Endothelial cell (in vitro differentiated cells): Measurements from ENCODE around the gene CRYBB2. TPM values are rescaled to one million over a fixed set of nuclear protein-coding genes. Genes with fewer than 3 reads are reported as not detected.

Source experiments
- DNase-seq: peaks from one replicate; pipeline ENCODE4 v3.0.0; 2021; ENCODE audit warnings: low spot score
- H3K27ac Mint-ChIP-seq: one replicate; pipeline ENCODE4 v1.8.0; 2021; ENCODE audit warnings: mixed read lengths, inconsistent platforms; ENCODE audit not compliant: unreplicated experiment
- H3K27me3 Mint-ChIP-seq: one replicate; pipeline ENCODE4 v1.8.0; 2021; ENCODE audit warnings: mild to moderate bottlenecking, moderate library complexity, mixed read lengths, inconsistent platforms; ENCODE audit not compliant: unreplicated experiment
- H3K36me3 Mint-ChIP-seq: one replicate; pipeline ENCODE4 v1.8.0; 2021; ENCODE audit warnings: mild to moderate bottlenecking, low read depth, mixed read lengths, inconsistent platforms; ENCODE audit not compliant: unreplicated experiment
- H3K4me1 Mint-ChIP-seq: one replicate; pipeline ENCODE4 v1.8.0; 2021; ENCODE audit warnings: mild to moderate bottlenecking, mixed read lengths, inconsistent platforms; ENCODE audit not compliant: unreplicated experiment
- H3K4me3 Mint-ChIP-seq: one replicate; pipeline ENCODE4 v1.8.0; 2021; ENCODE audit warnings: mild to moderate bottlenecking, mixed read lengths, inconsistent platforms; ENCODE audit not compliant: unreplicated experiment
- H3K9me3 Mint-ChIP-seq: one replicate; pipeline ENCODE4 v1.8.0; 2021; ENCODE audit warnings: mixed read lengths, inconsistent platforms; ENCODE audit not compliant: unreplicated experiment
- long read RNA-seq: library from polyadenylated mRNA; unstranded; transcript quantifications from one replicate; pipeline ENCODE4 v2.0.0, GENCODE V29; 2020; ENCODE audit not compliant: unreplicated experiment
- total RNA-seq: library from RNA; stranded (reverse); fragmentation: NEBNext Ultra II Directional; extraction: Animal tissue kit (Norgen Biotek cat#: 25700); gene quantifications from one replicate; pipeline ENCODE4 v1.2.1, GENCODE V29; 2021; ENCODE audit not compliant: unreplicated experiment
- TF ChIP-seq, protein P1 (sequence below): fragments of 200-600 bp; sonication (generic); IDR thresholded peaks from one replicate; pipeline ENCODE4 v1.5.0; 2021; ENCODE audit warnings: antibody characterized with exemption; ENCODE audit not compliant: unreplicated experiment

Gene CRYBB2, protein sequence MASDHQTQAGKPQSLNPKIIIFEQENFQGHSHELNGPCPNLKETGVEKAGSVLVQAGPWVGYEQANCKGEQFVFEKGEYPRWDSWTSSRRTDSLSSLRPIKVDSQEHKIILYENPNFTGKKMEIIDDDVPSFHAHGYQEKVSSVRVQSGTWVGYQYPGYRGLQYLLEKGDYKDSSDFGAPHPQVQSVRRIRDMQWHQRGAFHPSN
- 1.9 TPM for total RNA-seq
- long read RNA-seq, result 0 reads

GRCh38 chr22:25219211-25219689, at the start of gene CRYBB2:
Gene CRYBB2 (plus strand): TSS chr22:25219639. CDS start chr22:25221430, 1,791 bp downstream.
- TF ChIP-seq, protein P1, sequence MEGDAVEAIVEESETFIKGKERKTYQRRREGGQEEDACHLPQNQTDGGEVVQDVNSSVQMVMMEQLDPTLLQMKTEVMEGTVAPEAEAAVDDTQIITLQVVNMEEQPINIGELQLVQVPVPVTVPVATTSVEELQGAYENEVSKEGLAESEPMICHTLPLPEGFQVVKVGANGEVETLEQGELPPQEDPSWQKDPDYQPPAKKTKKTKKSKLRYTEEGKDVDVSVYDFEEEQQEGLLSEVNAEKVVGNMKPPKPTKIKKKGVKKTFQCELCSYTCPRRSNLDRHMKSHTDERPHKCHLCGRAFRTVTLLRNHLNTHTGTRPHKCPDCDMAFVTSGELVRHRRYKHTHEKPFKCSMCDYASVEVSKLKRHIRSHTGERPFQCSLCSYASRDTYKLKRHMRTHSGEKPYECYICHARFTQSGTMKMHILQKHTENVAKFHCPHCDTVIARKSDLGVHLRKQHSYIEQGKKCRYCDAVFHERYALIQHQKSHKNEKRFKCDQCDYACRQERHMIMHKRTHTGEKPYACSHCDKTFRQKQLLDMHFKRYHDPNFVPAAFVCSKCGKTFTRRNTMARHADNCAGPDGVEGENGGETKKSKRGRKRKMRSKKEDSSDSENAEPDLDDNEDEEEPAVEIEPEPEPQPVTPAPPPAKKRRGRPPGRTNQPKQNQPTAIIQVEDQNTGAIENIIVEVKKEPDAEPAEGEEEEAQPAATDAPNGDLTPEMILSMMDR, result no peak
- no peak within 1 kb of the TSS for H3K27ac Mint-ChIP-seq
- H3K27me3 Mint-ChIP-seq, result no peaks in the 10 kb centered on the region
- no peaks in the 10 kb centered on the region for H3K9me3 Mint-ChIP-seq
- no peak for DNase-seq
- H3K36me3 Mint-ChIP-seq, result no peaks in the 10 kb centered on the region
- no peak within 1 kb of the TSS for H3K4me3 Mint-ChIP-seq
- peaks cover 8% of the 10 kb centered on the region for H3K4me1 Mint-ChIP-seq

GRCh38 chr22:25170426-25170980, 48.9 kb upstream of the CRYBB2 start:
- Mint-ChIP-seq H3K9me3 (no peaks in the 10 kb centered on the region), H3K36me3 (peaks cover 38% of the 10 kb centered on the region), H3K4me3 (peak overlapping the region; percentile 37), H3K27ac (peak overlapping the region; percentile 43), H3K4me1 (peaks cover under 1% of the 10 kb centered on the region), H3K27me3 (peaks cover 2% of the 10 kb centered on the region)
- DNase-seq, result no peak
- TF ChIP-seq, protein P1, result no peak

DNA sequence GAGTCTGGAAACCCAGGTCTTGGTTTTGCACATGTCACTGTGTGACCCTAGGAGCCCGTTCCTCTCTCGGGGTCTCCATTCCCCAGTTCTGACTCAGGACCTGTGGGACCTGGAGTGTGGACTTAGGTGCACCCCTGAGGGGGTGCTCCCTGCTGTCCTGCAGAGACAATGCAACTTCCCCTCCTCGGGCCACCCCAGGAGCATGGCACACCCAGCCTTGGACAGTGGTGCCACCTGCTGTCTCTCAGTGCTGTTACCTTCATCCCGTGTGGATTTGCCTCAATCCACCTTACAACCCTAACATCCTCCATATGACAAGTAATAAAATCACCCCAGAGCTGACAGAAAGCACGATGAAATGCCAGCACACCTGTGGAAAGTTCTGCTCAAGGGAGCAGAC, 47.3 kb upstream of the CRYBB2 start:
- DNase-seq, result no peak
- H3K27me3 Mint-ChIP-seq, result peaks cover 2% of the 10 kb centered on the region
- H3K36me3 Mint-ChIP-seq, result peaks cover 50% of the 10 kb centered on the region
- no peaks in the 10 kb centered on the region for H3K4me1 Mint-ChIP-seq
- H3K27ac Mint-ChIP-seq, result no peak overlapping the region
- TF ChIP-seq, protein P1, result no peak
- no peak overlapping the region for H3K4me3 Mint-ChIP-seq
- no peaks in the 10 kb centered on the region for H3K9me3 Mint-ChIP-seq

GRCh38 chr22:25174156-25174887, 45.1 kb upstream of the CRYBB2 start:
- no peak for DNase-seq
- Mint-ChIP-seq H3K4me3 (no peak overlapping the region), H3K27ac (no peak overlapping the region)

More at GRCh38 chr22:25174156-25174887, 45.1 kb upstream of the CRYBB2 start:
- Mint-ChIP-seq H3K4me1 (no peaks in the 10 kb centered on the region), H3K27me3 (peaks cover 1% of the 10 kb centered on the region), H3K36me3 (peaks cover 56% of the 10 kb centered on the region), H3K9me3 (no peaks in the 10 kb centered on the region)
- TF ChIP-seq, protein P1, result no peak
